GM19238 (cell line): ENCODE results near the gene HDAC6.
"Not testable (repeated sequence)": the region's sequence is repeated elsewhere in the genome, so short reads cannot be mapped to it uniquely, and the experiment has no call there.

Experiments
- DNase-seq: peaks from one replicate; pipeline ENCODE4 v3.0.0; 2011; ENCODE audit warnings: low spot score; ENCODE audit not compliant: insufficient read length

HDAC6 gene

DNA sequence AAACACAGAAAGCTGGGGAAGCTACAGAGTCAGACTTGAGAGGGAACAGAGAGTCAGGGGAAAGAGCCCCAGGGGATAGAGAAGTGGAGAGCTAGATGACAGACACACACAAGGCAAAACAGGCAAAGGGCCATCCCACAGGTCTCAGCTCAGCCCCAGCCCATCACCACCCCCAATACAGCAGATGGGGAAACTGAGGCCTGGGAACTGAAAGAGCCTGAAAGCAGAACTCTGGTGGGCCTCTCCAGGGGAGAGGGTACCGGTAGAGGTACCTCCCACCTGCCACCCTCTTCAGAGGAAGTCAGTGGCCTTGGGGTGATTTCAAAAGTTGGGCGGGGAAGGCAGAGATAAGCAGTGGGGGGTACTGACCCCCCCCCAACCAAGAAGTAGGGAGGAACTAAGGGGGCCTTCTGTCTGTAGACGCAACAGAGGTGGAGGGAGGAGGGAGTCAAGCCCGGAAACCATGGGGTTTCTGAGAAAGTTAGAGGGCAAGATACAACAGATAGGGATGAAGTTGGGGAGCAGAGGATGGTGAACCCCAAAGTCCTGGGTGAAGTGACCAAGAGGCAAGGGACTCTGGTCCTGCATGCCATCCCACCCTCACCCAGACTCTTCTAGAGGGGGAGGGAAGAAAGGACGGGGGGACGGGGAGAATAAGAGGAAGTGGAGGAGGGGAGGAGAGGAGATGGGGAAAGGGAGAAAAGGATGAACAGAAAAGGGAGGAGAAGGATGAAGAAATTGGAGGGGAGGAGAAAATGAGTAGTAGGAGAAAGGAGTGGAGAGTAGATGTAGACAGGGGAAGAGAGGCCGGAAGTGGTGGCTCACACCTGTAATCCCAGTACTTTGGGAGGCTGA is 12.3 kb upstream of the HDAC6 start:
- DNase-seq = no peak

- DNase-seq = no peak
These were observed 11.4 kb upstream of the HDAC6 start for GRCh38 chrX:48790477-48790876.

DNA sequence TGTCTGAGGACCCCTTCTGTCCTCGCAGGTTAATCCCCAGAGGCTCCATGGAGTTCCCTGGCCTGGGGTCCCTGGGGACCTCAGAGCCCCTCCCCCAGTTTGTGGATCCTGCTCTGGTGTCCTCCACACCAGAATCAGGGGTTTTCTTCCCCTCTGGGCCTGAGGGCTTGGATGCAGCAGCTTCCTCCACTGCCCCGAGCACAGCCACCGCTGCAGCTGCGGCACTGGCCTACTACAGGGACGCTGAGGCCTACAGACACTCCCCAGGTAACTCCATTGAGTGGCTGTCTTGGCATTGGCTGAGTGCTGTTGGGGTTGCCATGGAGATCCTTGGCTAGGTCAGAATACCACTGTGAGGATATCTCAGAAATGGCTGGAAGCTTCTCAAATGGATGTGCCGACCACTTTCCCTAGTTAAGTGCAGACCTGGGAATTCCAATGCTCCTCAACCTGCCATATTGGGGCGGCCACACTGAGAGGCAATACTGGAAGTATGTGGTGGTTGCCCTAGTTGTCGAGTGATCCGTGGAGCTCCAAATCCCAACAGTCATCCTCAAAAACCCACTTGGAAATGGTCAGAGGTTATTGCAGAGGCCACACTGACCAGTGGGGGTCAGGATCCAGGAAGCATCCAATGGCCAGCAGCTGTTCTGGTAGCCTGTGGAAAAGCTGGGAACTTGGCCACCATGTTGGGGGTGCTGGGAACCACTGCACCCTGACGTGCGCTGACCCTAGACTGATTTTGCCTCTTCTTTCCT is 10.6 kb upstream of the HDAC6 start:
- no peak for DNase-seq

DNA sequence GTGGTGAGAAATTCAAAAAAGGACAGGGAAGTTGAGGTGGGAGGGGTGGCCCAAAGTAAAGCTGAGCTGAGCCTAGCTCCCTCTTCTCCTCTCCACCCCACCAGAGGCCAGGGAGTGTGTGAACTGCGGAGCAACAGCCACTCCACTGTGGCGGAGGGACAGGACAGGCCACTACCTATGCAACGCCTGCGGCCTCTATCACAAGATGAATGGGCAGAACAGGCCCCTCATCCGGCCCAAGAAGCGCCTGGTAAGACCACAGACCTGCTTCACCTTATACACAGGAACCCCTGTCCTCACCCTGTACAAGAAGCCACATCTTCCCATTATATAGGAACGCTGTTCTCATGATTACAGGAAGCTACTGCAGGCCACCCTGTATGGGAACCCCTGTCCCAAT is 9.6 kb upstream of the HDAC6 start:
- DNase-seq = no peak

DNA sequence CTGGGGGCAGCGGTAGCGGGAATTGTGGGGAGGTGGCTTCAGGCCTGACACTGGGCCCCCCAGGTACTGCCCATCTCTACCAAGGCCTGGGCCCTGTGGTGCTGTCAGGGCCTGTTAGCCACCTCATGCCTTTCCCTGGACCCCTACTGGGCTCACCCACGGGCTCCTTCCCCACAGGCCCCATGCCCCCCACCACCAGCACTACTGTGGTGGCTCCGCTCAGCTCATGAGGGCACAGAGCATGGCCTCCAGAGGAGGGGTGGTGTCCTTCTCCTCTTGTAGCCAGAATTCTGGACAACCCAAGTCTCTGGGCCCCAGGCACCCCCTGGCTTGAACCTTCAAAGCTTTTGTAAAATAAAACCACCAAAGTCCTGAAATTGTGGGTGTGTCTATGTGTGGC is 7.9 kb upstream of the HDAC6 start:
- DNase-seq = no peak

DNA sequence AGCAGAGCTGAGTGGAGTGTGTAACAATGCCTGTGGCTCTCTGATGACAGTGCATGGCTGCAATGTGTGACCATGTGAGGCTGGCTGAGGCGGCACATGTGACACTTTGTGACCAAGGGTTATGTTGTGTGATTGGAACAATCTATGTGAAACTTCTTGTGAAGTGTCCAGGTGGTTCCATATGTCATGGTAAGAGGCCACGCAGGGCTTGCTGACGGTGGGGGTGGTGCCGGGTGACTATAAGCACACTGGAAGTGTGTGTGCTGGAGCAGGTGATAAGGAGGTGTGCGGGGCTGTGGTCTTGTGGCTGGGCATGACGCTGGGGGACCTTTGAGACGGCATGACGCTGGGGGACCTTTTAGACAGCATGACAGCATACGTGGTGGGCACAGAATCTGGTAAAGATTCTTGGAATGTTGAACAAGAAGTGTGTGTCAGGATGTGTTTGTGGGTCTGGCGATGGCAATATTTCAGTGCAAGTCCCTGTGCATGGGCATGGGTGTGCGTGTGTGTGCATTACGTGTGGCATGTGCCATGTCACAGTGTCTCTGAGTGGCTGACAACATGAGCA is 7.4 kb upstream of the HDAC6 start:
- no peak for DNase-seq

DNA sequence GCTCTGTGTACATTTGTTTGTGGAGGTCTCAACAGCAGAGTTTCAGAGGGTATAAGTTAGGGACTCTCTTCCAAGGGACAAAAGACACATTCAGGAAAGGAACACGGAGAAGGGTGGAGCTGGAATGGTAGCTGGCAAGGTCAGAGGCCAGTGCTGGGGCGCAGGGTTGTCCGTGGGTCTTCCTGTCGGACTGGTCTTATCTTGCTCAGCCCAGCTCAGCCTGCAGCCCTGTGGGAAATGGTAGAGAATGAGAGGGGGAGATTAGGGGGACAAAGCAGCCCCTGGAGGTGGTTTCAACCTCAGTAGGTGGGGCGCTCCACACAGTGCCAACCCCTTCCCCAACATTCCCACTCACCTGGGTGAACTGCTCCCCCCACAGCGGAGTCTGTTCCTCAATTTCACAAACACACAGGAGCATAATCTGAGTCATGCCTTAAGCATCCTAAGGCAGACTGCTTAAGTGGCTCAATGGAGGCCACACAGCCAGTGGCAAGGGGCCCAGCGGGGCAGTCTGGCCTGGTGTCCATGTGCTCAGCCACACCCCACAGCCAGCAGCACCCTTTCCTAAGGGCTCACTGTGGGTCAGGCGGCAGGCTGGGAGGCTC is 6.9 kb upstream of the HDAC6 start:
- DNase-seq = no peak

GRCh38 chrX:48798318-48798717 is 3.5 kb upstream of the HDAC6 start:
- DNase-seq = no peak

DNA sequence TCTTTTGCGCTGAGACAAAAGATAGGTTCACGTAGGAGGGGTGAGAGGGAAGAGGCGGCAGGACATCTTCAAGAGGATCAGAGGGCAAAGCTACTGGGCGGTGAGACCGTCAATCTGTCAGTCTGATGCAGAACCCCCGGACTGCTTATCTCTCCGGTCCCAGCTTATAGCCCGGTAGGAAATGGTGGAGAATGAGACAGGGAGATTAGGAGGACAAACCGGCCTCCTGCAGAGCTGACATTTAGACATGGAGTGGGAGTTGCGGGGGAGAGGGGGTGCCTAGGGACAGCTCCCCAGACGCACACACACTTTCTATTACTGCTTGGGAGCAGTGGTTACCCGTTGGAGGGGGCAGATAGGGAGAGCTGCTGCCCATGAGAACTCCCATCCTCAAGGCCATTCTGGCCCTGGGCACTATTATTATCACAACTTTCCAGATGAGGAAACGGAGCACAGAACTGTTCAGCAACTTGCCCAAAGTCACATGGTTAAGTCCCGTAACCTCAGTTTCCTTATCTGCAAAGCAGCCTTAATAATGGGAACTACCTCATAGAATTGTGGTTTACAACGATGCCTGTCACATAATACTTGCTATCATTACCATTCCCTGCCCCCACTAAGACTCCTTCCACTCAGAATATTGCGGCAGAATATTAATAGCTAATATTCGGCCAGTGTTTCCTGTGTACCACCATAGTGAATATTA is 1.1 kb upstream of the HDAC6 start:
- DNase-seq = no peak

GRCh38 chrX:48802089-48802904 is 430 bp downstream of the HDAC6 start:
- peak; percentile 59 for DNase-seq

- no peak for DNase-seq
These were observed 986 bp downstream of the HDAC6 start for GRCh38 chrX:48802905-48803200.

DNA sequence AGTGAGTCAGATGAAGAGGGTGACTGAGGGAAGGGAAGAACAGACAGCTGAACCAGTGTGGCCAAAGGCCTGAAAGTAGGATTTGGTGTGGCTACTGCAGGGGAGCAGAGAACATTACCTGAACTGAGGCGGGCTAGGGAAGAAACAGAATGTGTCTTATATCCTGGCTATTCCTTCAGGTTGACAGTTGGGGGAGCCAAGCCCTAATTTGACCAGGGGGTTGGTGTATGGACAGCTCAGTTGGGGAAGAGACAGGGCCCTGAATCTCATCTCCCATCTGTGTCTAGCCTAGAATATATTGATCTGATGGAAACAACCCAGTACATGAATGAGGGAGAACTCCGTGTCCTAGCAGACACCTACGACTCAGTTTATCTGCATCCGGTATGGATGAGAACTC is 4.2 kb downstream of the HDAC6 start:
- DNase-seq = no peak

- no peak for DNase-seq
These were observed 11.8 kb downstream of the HDAC6 start for GRCh38 chrX:48813644-48814043.

GRCh38 chrX:48814722-48815121 is 12.9 kb downstream of the HDAC6 start:
- no peak for DNase-seq

DNA sequence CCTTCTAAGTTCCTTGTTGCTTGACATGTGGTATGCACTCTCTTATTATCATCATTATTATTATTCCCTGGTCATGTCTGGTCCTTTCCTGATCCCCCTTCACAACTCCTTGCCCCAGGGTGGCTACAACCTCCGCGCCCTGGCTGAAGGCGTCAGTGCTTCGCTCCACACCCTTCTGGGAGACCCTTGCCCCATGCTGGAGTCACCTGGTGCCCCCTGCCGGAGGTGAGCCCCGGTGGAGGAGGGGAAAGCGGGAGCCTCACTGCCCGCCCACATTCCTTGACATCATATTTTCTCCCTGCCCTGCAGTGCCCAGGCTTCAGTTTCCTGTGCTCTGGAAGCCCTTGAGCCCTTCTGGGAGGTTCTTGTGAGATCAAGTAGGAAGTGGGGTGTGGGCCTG is 13.4 kb downstream of the HDAC6 start:
- no peak for DNase-seq

DNA sequence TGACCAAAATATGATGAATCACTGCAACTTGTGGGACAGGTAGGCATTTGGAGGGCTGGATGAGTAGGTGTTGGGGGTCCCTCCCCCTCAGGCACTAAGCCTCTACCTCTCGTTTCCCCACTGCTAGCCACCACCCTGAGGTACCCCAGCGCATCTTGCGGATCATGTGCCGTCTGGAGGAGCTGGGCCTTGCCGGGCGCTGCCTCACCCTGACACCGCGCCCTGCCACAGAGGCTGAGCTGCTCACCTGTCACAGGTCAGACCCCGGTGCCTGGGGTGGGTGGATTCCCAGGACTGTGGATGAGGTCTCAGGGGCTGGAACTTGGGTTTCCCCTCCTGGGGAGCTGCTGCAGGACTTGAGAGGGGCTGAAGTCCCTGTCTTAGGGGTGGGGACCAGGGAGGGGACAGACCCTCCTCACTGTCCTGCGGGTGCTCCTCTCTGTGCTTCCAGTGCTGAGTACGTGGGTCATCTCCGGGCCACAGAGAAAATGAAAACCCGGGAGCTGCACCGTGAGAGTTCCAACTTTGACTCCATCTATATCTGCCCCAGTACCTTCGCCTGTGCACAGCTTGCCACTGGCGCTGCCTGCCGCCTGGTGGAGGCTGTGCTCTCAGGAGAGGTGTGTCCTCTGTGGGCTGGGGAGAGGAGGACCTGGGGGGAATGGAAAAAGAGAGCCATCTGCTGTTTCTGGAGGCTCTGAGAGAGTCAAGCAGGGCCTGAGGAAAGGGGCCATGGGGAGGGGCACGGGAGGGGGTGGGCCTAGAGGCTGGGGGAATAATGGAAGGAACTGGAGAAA is 14.3 kb downstream of the HDAC6 start:
- DNase-seq = no peak

- DNase-seq = no peak
These were observed 16.2 kb downstream of the HDAC6 start for GRCh38 chrX:48818098-48818497.

DNA sequence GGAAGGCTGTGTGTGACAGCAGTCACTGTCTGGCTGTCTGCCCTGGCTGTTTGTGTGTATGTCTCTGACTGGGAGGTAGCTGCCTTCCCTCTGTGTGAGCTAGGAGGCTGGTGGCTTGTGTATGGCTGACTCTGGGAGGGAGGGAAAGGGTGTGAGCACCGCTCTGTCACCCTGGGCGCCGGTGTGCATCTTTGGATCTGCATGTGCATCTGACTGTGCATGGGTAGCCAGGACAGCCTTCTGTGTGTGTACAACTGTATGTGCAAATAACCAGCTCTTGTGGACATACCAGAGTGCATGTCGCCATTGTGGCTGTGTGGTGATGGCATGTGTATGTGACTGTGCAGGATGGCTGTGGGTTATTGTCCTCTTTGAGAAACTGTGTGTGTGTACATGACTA is 17.0 kb downstream of the HDAC6 start:
- DNase-seq = no peak

DNA sequence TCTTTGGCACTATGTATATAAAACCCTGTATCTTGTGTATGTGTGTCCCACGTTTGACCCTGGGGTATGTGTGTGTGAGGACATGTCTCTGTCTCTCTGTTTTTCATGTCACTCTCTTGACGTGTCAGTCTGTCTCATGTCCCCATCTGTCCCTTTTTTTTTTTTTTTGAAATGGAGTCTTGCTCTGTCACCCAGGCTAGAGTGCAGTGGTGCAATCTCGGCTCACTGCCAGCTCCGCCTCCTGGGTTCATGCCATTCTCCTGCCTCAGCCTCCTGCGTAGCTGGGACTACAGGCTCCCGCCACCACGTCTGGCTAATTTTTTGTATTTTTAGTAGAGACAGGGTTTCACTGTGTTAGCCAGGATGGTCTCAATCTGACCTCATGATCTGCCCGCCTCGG is 17.5 kb downstream of the HDAC6 start:
- DNase-seq = not testable (repeated sequence)

- no peak for DNase-seq
These were observed 21.2 kb downstream of the HDAC6 start for GRCh38 chrX:48823053-48823452.
